Mesenteric fat pad (tissue), 1 donor: ENCODE measurements around the gene TBC1D25. TPM values are rescaled to one million over a fixed set of nuclear protein-coding genes. Genes with fewer than 3 reads are reported as not detected.

ENCODE experiments used
- DNase-seq: peaks from one replicate; pipeline ENCODE4 v3.0.0-alpha.2; 2020; ENCODE audit warnings: low spot score
- total RNA-seq: library from RNA; stranded (reverse); fragmentation: NEBNext Ultra II Directional; extraction: Animal tissue kit (Norgen Biotek cat#: 25700); gene quantifications from one replicate; pipeline ENCODE4 v1.2.1, GENCODE V29; 2021
- donor health status: DM: yes; HTN: yes; CAD: no.

TBC1D25 gene
- total RNA-seq, 1 donor from 2014 or later = 19.9 TPM

DNA sequence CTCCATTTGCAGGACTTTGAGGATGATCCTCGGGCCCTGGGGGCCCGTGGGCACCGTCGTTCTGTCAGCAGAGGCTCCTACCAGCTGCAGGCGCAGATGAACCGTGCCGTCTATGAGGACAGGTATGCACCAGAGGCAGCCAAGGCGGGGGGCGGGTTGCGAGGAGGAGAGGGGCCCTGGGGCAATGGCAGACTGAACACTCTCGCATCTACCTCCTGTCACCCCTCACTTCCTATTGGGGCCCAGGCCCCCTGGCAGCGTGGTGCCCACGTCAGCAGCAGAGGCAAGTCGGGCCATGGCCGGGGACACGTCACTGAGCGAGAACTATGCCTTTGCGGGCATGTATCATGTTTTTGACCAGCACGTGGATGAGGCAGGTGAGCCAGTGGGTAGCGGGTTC is 59.8 kb downstream of the TBC1D25 start:
- DNase-seq = no peak

DNA sequence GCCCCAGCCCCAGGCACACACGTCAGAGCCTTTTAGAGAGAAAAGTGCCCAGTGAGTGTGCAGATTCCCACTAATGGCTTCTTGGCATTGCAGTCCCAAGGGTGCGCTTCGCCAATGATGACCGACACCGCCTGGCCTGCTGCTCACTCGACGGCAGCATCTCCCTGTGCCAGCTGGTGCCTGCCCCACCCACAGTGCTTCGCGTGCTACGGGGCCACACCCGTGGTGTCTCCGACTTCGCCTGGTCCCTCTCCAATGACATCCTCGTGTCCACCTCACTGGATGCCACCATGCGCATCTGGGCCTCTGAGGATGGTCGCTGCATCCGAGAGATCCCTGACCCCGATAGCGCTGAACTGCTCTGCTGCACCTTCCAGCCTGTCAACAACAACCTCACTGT is 60.7 kb downstream of the TBC1D25 start:
- no peak for DNase-seq

DNA sequence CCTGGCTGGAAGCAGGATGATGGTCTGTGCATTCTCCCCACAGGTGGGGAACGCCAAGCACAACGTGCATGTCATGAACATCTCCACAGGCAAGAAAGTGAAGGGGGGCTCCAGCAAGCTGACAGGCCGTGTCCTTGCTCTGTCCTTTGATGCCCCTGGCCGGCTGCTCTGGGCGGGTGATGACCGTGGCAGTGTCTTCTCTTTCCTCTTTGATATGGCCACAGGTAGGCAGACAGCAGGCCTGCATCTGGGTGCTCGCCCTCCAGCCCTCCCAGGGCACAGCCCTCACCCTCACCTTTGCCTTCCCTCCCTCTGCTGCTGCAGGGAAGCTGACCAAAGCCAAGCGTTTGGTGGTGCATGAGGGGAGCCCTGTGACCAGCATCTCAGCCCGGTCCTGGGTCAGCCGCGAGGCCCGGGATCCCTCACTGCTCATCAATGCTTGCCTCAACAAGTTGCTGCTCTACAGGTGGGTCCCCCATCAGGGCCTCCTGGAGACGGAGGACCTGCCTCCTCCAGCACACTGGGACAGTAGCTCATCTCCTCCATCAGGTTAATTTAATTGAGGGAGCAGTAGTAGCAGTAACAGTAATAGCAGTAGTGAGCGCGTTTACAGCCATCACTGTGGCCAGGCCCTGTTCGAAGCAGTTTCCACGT is 62.4 kb downstream of the TBC1D25 start:
- DNase-seq = no peak

DNA sequence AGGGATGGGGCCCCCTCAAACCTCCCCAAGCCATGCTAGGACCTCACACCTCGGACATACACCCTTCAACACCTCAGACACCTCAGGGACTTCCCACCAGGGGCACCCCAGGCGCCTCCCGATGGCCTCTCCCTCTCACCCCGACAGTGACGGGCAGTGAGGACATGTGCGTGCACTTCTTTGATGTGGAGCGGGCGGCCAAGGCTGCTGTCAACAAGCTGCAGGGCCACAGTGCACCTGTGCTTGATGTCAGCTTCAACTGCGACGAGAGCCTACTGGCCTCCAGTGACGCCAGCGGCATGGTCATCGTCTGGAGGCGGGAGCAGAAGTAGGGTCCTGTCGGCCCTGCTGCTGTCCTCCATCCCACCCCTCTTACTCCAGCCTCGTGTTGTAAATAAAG is 65.2 kb downstream of the TBC1D25 start:
- no peak for DNase-seq

DNA sequence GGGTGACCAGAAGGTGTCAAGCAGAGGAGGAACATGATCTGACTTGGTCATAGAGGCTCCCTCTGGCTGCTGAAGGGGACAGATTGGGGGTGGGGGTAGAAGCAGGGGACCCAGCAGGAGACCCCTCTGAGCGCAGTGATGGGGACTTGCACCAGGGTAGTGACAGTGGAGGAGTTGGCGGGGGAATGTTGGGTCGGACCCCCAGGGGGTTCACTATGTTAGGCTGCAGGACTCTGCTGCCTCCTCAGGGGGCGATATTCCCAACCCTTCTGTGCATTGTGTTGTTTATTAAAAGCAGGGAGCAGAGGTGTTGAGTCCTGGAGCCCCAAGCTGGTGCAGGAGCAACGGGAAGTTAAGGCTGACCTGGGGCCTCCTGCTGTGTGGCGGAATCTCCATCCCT is 66.6 kb downstream of the TBC1D25 start:
- DNase-seq = no peak

DNA sequence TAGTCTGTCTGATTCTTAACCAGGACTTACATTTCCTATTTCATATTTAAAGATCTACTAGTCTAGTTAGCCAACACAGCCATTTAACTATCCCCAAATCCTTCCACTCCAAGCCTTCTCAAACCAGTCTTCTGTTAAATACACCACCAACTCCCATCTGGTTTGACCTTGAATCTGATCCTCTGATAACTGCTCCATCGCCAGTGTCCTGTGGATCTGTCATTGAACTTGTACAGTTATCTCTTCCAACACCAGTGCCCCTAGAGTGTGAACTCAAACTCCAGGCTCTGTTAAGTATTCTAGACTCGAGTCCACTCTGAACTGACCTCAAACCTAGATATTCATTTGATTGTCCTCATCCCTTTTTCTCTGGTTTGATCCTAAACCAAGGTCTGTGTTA is 72.2 kb downstream of the TBC1D25 start:
- no peak for DNase-seq

Other genes starting within 250 kb of the TBC1D25 start
- gene SSX3, start 183.0 kb upstream of the TBC1D25 start, total RNA-seq = not detected
- not detected for gene SSX4, start 156.2 kb upstream of the TBC1D25 start, total RNA-seq
- not detected for gene SSX4B, start 127.8 kb upstream of the TBC1D25 start, total RNA-seq
- gene SLC38A5, start 69.5 kb upstream of the TBC1D25 start, total RNA-seq = 4.4 TPM
- gene FTSJ1, start 63.5 kb upstream of the TBC1D25 start, total RNA-seq = 40.4 TPM
- gene PORCN, start 30.7 kb upstream of the TBC1D25 start, total RNA-seq = 7.8 TPM
- gene EBP, start 17.9 kb upstream of the TBC1D25 start, total RNA-seq = 18.8 TPM
- gene RBM3, start 34.8 kb downstream of the TBC1D25 start, total RNA-seq = 343 TPM
- gene WDR13, start 57.8 kb downstream of the TBC1D25 start, total RNA-seq = 96.9 TPM
- 22.0 TPM for gene WAS, start 144.1 kb downstream of the TBC1D25 start, total RNA-seq
- gene SUV39H1, start 157.0 kb downstream of the TBC1D25 start, total RNA-seq = 5.1 TPM
- not detected for gene GLOD5, start 222.0 kb downstream of the TBC1D25 start, total RNA-seq
- gene GATA1, start 246.9 kb downstream of the TBC1D25 start, total RNA-seq = not detected